A673 (cell line): ENCODE measurements around the gene CCDC77.

ENCODE experiments used
- EZH2 ChIP-seq: fragments of 200-600 bp; sonication (generic); IDR thresholded peaks from 2 replicates; pipeline ENCODE4 v1.6.1; 2017; ENCODE audit warnings: borderline replicate concordance, low read depth, mild to moderate bottlenecking, mixed read lengths, antibody characterized with exemption, low read length; ENCODE audit not compliant: poor library complexity, severe bottlenecking
- TF ChIP-seq, protein P1 (sequence below): fragments of 300-800, 200-600 bp; sonication (generic); conservative IDR thresholded peaks from 2 replicates; pipeline ENCODE4 v1.5.1; 2017; ENCODE audit warnings: low read depth, mild to moderate bottlenecking, antibody characterized with exemption, low read length, moderate library complexity, mixed read lengths

DNA sequence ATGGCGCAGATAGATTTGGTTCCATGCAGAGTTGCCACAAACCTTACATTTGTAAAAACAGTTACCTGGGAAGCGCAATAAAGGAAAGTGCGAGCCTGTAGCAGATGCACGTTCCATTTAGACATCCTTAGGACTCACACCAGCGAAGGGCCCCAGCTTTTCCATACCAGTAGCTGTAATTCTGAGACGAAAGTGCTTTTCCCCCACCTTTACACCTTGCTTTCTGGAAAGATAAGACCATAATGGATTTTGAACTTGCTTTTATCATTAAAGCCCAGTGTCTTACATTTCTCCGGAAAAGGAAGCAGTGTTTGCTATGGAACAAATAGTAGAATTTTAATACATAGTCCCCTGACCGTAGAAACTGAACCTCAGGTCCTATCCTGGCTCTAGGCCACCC is 616 bp upstream of the CCDC77 start:
- TF ChIP-seq, protein P1, sequence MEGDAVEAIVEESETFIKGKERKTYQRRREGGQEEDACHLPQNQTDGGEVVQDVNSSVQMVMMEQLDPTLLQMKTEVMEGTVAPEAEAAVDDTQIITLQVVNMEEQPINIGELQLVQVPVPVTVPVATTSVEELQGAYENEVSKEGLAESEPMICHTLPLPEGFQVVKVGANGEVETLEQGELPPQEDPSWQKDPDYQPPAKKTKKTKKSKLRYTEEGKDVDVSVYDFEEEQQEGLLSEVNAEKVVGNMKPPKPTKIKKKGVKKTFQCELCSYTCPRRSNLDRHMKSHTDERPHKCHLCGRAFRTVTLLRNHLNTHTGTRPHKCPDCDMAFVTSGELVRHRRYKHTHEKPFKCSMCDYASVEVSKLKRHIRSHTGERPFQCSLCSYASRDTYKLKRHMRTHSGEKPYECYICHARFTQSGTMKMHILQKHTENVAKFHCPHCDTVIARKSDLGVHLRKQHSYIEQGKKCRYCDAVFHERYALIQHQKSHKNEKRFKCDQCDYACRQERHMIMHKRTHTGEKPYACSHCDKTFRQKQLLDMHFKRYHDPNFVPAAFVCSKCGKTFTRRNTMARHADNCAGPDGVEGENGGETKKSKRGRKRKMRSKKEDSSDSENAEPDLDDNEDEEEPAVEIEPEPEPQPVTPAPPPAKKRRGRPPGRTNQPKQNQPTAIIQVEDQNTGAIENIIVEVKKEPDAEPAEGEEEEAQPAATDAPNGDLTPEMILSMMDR: no peak
- no peak for TF ChIP-seq EZH2
